NCI-H446 treated with DMSO at 0.1 percent for 48 hours (cell line): ENCODE results near the gene MEX3D.
A peak's percentile ranks its signal among the peaks of the same experiment; 100 is the strongest.

Source experiments
- DNase-seq: peaks from one replicate; lab custom pipeline; 2025; lab: John Stamatoyannopoulos, UW

The MEX3D gene

DNA sequence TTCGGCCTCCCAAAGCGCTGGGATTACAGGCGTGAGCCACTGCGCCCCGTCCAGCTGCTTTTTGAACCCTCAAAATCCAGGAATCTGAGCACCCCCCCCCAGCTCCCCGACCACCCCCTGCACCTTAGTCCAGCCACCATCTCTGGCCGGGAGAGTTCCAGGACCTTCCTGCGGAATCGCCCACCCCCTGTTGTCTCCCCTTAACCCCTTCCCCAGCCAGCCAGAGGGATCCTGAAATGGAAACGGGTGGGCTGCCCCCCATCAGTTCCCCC, 25.3 kb upstream of the MEX3D start:
- DNase-seq: no peak

DNA sequence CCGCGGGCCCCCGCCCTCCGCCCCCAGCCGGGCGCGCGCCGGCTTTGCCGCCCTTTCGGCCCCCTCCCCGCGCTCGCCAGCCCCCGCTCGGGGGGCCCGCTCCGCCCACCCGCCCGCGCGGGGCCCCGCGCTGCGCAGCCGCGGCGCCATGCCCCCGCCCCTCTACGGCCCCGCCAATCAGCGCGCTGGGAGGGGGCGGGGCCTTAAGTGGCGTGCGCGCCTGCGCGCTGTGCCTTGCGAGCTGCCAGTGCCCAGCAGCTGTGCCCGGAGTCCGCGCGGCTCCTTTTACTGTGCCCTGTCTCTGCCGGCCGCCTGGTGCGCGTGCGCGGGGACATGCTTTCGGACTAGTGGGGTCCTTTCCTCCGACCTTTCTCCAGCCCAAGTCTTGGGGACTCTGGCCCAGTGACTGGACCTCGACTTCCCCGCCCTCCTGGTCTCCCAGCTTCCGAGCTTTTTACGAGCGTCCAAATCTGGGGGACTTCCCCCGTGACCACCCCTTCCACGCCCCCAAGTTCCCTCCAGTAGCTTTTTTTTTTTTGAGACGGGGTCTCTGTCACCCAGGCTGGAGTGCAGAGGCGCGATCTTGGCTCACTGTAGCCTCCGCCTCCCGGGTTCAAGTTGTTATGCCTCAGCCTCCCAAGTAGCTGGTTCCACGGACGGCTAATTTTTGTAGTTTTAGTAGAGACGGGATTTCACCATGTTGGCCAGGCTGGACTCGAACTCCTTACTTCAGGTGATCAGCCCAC, 24.8 kb upstream of the MEX3D start, which contains the start of gene MBD3:
Gene MBD3, minus strand, starts transcription at position 111 of the 746 bp plus-strand sequence. CDS start 234 bp downstream, outside the sequence.
- DNase-seq: peak; percentile 88

DNA sequence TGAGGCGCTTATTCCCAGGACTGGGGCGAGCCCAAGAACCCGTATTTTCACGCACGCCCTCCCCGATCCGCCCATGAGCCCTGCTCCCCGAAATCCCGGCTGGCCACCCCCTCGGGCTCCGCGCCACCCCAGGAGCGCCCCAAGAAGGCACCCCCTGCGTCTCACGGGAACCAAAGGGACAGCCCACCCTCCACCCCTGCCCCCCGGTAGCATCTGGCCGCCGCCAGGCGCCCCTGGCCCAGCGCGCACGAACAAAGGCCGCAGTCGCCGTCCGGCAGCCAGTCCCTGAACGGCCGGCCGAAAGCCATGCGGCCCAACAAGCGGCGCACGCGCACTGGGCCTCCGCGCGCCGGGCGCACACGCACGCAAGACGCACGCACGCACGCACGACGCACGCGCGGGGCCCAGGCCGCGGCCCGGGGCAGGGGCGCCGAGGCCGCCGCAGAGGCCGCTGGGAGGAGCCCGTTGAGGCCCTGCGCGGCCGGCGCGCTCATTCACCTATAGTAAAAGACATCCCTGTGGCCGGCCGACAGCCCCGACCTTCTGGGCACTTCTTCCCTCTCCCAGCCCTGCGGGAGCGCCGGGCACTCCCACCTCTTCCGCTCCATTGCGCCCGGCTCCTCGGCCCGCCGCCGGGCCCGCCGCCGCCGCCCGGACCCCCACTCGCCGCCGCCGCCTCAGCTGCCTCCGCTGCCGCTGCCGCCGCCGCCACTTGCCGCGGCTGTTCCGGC, 24.1 kb upstream of the MEX3D start:
- DNase-seq: peak; percentile 72

DNA sequence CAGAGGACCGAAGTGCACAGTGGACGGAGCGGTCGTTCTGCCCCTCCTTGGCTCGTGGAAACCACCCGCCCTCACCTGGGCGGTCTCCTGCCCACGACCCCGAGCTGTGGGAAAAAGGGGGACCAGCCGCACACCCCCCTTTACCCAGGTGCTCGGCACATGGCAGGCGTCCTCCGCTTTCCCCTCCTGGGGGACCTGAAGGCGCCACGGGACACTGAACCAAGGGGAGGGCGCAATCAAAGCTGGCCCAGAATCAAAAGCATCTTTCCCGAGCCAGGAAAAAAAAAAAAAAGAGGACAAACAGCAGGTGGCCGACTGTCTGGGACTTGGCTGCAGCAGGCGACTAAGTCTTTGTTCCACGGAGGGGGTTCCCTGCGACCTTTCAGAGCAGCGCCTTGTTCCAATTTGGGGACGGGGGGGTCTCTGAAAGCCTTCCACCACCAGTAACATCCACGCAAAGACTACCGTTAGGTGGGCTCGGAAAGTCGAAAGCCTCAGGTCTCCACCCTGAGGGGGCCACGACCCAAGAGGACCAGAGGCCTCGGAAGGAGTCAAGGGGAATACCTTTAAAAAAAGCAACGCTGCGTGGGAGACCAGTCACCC, 23.4 kb upstream of the MEX3D start:
- peak; percentile 38 for DNase-seq

DNA sequence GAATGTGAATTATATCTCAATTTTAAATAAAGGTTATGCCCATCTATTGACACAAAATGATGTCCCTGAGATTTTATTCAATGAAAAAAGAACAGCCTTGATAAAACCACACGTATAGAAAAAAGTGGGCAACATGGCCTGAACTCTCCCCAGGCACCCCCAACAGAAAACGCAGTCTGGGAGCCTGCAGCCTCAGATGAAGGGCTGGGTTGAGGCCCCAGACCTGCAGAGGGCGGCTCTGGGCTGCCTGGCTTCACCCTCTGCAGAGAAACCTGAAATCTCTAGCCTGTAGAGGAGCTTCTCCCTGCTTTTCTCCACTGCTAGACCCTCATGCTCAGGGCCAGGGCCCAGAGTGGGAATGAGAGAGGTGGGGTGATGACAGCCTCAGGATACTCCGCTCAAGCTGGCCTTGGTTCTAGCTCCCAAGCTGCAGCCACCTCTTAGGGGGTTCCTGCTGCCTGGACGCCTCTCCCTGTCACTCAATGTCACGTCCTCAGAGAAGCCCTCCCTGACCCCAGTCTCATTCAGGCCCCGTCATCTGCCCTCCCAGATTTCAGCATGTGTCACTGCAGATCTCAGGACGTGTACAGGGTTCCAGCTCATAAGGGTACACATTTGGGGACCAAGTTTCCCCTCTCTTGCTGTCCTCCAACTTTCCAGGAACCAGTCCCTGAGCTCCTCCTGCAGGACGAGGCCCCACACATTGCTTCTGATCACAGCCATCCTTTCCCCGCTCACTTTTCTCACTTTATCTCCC, 22.7 kb upstream of the MEX3D start:
- DNase-seq: peak; percentile 13

DNA sequence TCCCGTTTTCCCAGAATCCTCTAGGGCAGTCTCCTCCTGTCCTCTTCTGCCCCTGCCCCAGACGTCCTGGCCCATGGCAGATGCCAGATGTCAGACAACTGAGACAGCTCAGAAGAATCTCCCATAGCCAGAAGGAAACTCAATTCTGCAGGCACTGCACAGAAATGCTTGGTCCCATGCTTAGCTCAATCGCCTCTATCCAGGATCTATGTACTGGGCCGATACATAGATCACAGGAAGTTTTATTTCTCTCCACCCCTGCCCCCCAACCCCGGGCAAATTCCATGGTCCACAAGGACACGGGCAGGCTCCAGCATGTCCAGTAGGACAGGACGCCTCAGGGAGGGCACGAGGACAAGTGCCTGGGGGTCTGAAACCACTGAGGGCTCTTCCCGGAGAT, 19.7 kb upstream of the MEX3D start:
- no peak for DNase-seq

DNA sequence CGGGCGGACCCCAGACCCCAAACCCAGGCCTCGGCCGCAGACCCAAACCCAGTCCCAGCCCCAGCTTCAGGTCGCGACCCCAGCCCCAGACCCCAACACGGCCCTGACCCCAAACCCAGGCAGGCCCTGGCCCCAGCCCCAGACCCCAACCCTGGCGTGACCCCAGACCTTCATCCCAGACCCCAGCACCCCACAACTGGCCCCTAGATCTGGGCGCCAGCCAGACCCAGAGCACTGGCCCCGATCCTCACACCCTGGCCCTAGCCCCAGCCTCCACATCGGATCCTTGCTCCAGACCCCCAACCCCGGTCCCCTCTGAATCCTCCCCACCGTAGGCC, 17.1 kb upstream of the MEX3D start:
- no peak for DNase-seq

DNA sequence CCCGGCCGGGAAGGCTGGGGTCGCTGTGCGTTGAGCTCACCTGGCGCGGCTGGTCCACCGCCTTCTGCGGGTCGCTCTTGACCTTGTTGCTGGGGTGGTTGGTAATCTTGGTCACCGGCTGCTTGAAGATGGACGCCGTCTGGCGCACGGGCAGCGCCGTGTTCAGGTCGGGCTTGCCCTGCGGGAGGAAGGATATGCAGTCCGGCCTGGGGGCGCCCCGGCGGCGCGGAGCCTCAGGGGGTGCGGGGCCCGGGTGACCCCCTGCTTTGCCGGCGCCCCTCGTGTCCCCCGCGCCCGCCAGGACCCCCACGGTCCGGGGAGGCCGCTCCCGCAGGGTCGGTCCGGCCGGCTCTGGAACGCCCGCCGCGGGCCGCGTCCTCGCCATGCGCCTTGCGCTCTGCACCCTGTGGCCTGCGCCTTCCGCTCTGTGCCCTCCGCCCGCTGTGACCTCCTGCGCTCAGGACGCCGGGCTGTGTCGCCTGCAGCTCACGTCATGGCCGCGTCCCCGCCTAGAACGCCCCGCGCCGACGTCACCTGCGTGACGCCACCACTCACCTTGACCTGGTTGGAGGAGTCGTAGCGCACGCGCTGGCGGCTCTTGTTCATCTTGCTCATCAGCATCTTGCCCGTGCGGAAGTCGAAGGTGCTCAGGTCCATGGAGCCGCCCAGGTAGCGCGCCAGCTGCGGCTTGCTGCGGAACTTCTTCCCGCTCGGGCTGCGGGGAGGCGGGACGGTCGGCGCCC, 16.5 kb upstream of the MEX3D start:
- no peak for DNase-seq

DNA sequence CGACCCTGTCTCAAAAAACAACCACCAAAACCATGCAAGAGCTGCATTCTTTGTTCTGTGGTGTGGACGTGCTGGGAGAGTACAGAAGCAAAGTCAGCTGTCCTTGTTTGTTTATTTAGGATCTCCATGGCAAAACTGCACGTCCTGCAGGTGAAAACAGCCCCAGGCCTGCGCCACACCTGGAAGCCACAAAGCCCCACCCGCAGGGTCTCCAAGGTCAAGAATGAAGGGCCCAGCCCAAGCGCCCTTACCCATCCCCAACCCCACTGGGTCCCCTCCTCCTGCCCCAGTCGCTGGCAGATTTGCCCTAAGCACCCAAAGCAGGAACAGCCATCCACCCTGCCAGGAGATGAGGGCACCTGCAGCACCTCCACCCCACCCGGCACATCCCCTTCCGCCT, 14.1 kb upstream of the MEX3D start:
- DNase-seq: no peak

DNA sequence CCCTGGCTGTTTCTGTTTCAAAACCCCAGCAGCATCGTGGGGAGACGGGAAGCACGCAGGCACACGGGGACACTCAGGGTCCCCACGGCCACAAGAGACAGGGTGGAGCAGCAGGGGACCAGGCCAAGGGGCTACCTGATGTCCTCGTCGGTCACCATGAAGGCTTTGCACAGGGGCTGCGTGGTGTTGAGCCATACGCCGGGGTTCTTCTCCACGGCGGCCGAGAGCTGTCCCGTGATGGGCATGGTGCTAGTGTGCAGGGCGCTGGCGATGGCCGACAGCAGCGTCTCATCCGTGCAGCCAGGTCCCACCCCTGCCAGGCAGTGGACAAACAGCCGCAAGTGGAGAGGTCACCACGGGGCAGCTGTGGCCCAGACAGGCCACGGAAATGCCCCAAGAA, 12.8 kb upstream of the MEX3D start:
- DNase-seq: no peak

DNA sequence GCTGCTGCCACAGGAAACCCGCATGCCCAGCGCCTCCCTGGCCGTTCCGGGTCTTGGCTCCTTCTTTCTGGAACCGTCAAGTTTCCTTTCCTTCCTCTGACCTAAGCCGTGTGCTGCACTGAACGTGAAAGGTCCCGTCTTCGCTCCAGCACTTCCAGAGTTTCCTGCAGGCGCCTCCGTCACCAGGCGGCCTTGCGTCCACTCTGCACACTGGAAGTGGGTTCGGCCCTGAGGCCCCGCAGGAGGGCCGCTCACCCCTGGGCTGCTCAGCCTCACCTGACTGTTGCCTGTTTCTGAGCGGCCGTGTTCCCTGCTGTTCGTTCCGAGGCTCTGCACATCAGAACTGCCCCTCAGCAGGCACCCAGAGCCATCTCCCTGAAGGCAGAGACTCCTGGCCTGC, 12.3 kb upstream of the MEX3D start:
- no peak for DNase-seq

DNA sequence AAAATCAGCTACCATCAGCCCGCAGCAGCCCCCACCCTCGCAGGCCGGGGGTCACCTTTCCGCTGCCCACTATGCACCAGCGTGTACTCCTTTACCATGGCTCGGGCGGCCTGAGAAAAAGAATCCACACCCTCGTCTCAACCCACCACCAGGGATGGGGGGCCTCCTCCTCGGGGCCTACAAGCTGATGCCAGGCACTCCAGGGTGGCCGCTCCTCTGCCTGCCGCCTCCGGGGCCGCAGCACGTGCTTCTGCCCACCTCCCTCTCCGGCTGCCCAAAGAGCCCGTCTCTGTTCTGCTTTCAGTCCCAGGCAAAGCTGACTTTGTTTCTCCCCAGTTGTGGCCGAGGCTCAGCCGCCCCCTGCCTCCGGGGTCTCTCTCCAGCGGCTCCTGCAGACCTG, 11.1 kb upstream of the MEX3D start:
- no peak for DNase-seq

DNA sequence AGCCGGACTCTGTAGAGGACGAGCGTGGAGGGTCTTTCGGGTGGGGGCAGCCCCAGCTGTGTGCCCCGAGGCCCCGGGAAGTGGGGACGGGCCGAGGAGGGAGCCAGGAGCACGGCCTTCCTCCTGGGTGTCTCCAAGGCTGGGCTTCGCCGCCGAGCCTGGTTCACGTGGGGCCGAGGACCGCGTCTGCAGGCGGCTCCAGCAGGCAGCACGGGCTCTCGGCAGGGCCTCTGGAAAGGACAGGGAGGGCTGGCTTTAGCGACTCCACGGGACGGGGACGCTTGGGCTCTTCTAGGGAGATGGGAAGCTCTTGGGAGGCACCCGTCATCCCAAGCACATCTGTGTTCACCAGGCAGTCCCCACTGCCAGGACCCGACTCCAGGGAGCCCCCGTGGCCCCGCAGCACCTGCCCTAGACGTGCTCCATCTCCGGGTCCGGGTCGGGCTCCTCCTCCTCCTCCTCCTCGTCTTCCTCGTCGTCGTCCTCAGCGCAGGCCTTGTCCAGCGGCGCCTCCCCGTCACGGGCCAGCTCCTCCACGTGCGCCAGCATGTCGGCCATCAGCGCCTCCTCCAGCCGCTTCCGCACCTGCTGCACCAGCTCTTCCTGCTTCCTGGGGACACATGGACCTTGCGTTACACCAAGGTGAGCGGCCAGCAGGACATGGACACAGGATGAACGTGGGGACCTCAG, 9.9 kb upstream of the MEX3D start:
- no peak for DNase-seq

DNA sequence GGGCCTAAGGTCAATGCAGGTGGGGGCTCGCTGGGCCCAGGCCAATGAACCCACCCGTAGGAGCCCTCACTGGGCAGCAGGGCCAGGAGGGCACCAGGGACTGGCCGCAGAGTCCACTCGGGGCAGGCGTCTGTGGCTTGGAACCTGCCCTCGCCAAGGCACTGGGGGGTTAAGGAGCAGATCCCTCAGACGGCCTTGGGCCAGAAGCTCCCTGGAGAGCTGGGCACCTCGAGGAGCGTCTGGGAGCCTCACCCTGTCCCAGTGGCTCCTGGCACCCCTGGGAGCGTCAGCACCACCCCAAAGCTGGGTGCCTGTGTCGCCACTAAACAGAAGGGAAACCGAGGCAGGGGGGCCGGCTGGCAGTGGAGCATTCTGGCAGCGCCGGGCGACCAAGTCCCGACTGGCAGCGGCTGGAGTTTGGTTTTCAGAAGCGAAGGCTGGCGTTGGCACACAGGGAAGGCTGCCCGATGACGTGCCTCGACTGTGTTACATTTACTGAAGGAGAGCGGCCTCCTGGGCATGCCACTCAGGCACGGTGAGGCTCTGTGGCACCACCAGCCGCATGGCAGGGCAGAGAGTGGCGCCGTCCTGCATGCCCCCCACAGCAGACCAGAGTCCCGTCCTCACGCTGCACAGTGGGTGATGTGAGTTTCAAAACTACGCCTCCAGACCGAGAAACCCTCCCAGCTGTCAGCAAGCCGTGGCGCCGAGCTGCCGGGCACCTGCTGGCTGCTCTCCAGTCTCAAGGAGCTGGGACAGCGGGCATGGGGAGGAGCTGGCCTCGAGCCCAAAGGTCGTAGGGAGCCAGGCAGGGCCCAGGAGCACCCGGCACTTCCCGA, 9.2 kb upstream of the MEX3D start:
- no peak for DNase-seq

DNA sequence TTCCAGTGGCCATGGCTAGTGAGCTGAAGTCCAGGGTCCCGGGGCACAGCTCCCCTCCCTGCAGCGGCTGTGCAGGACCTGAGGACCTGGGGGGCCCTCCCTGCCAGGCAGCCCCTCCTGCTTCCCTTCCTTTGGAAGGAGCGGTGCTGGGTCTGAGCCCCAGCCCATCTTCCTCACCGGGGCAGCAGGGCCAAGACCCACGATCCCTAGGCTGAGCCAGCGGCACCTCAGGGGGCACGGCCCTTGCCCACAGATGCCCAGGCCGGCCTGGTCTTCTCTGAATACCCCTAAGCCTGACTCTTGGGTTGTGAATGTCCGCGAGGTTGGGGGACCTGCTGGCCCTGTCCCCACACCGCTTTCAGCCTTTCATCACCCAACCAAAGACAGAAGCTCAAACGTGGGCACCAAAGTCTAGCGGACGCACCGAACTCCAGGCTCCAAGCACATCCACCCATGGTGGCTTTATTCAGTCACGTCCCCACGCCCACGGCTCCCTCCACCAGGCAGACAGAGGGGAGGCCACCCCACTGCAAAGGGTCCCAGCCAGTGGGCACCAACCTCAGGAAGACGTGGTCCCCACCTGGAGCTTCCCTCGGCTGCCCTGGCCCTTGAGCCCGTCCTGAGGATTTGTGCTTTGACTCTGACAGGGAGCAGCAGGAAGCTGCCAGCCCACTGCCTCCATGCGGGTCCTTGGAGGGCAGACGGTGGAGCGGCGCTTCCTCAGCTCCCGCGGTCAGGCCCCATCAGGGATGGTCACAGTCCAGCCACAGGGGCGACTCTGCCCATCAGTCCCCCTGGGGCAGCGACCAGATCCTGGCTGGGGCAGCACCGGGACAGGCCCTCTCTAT, 8.3 kb upstream of the MEX3D start:
- DNase-seq: no peak

DNA sequence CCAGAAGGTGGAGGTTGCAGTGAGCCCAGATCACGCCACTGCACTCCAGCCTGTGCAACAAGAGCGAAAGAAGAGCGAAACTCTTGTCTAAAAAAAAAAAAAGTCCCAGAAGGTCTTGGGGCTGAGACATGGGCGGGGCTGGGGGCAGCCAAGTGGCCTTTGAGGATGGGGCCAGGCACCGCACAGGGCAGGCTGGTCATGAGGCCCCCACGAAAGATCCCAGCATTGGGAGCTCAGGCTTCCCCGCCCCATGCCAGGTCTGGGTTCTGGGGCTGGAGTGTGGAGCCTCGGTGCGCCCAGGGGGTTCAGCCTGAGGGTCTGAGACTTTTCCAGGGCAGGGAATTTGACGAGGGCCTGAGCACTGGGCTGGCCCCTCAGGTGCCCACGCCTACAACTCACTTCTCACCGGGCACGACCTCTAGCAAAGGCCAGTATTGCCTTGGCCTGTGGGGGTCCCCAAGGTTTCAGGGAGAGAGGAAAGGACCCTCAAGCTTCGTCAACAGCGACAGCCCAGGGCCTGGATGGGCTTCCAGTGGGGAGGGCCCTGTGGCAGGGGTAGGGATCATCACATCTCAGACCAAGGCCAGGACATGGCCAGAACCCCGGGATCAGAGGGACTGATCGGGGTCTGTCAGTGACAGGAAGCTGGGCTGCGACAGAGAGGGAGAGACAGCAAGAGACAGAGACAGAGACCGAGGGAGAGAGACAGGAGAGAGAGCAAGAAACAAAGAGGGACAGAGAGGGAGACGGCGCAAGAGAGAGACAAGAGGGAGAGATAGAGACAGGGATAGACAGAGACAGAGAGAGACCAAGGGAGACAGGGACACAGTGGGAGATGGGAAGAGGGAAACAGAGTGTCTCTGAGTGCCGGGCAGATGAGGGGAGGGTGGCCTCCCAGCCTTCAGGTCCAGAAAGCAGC, 7.5 kb upstream of the MEX3D start:
- DNase-seq: no peak

DNA sequence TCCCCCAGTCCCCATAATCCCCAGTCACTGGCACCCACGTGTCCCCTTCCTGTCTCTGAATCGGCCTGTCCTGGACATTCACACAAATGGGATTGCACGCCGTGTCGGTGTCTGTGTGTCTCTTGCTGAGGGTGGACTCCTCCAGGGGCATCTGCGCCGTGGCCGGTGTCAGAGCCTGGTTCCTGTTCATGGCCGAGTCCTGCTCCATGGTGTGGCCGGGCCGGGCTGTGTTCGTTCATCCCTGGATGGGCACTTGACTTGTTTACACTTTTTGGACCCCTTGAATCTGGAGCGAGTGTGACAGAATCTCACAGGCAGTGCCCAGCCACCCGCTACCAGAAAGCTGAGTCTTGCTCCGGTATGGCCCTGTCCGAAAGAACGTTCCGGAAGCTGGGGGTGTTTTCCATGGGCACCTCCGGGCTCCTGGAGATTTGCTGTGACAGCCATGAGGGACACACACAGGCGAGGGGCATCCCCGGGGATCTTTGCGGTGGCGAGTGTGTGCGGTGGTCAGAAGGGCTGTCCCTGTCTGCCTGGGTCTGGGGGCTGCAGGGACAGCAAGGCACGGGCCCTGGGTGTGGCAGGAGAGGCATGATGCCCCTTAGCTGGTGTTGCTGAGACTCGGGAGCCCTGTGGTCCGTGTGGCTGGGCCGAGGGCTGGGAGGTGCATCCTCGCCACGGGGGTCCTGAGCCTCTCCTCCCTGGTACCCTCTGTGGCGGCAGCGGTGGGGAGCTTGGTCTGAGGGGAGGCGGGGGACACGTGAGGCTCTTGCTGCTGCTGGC, 6.4 kb upstream of the MEX3D start:
- no peak for DNase-seq

DNA sequence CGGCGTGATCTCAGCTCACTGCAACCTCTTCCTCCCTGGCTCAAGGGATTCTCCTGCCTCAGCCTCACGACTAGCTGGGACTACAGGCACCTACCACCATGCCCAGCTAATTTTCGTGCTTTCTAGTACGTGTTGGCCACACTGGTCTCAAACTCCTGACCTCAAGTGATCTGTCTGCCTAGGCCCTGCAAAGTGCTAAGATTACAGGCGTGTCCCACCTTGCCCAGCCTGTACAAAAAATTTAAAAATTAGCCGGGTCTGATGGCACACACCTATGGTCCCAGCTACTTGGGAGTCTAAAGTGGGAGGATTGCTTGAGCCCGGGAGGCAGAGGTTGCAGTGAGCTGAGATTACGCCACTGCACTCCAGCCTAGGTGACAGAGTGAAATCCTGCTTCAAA, 4.7 kb upstream of the MEX3D start:
- no peak for DNase-seq
